ENCODE results near the gene MYO1D.

The MYO1D gene

DNA sequence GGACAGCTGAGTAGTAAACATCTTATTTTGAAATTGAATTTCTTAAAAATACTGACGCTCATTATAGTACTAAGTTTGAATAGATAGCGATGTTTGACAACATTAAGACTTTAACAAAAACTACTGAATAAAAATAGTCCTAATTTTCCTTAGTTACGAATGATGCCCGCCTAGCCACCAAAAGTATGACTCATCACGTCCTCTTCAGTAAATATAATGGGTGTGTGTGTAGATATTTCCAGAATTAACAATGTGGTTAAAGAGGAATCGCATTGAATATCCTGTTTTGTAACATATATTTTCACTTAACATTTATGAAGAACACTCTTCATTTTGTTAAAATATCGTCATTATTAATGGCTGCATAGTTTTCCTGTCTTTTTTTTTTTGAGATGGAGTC, 187.6 kb downstream of the MYO1D start:
- no peaks in the 10 kb centered on the region for H3K9me3 ChIP-seq (ENCODE audit: control insufficient read depth, low read depth, low read length)
- H3K27me3 ChIP-seq (ENCODE audit: control insufficient read depth, insufficient read depth, low read length): no peaks in the 10 kb centered on the region
- H3K4me3 ChIP-seq (ENCODE audit: low read length): no peak overlapping the region
- no peaks in the 10 kb centered on the region for H3K36me3 ChIP-seq (ENCODE audit: control insufficient read depth, low read depth, low read length)
- H3K9ac ChIP-seq (ENCODE audit: low read length): no peak overlapping the region
- H3K4me1 ChIP-seq (ENCODE audit: control insufficient read depth, low read depth, low read length): peaks cover 2% of the 10 kb centered on the region
- H3K27ac ChIP-seq (ENCODE audit: low read length): no peak overlapping the region

DNA sequence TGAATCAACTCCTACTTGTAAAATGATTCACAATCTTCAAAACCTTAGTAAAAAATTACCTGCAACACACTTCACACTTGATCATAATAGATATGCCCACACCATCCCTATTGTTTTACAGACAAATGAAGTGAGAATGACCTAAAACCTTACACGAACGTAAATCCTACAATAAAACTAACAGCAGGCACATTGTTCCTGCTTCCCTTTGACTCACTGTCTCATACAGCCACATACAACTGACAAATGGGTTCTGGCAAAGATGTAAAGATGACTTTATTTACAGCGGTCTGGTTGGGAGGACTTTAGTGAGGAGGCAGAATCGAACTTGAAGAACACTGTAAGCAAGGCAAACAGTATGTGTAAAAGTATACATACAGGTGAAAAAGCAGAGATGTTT, 188.7 kb downstream of the MYO1D start:
- Histone ChIP-seq H3K27ac (ENCODE audit: low read length) (no peak overlapping the region), H3K9ac (ENCODE audit: low read length) (no peak overlapping the region), H3K4me3 (ENCODE audit: low read length) (no peak overlapping the region), H3K27me3 (ENCODE audit: control insufficient read depth, insufficient read depth, low read length) (no peaks in the 10 kb centered on the region), H3K36me3 (ENCODE audit: control insufficient read depth, low read depth, low read length) (no peaks in the 10 kb centered on the region), H3K4me1 (ENCODE audit: control insufficient read depth, low read depth, low read length) (peaks cover 5% of the 10 kb centered on the region), H3K9me3 (ENCODE audit: control insufficient read depth, low read depth, low read length) (no peaks in the 10 kb centered on the region)

GRCh38 chr17:32684087-32684958, 192.6 kb downstream of the MYO1D start:
- Histone ChIP-seq H3K9me3 (ENCODE audit: control insufficient read depth, low read depth, low read length) (no peaks in the 10 kb centered on the region), H3K36me3 (ENCODE audit: control insufficient read depth, low read depth, low read length) (no peaks in the 10 kb centered on the region), H3K9ac (ENCODE audit: low read length) (peak overlapping the region; percentile 40), H3K27me3 (ENCODE audit: control insufficient read depth, insufficient read depth, low read length) (no peaks in the 10 kb centered on the region), H3K4me1 (ENCODE audit: control insufficient read depth, low read depth, low read length) (peaks cover 5% of the 10 kb centered on the region), H3K27ac (ENCODE audit: low read length) (no peak overlapping the region), H3K4me3 (ENCODE audit: low read length) (peak overlapping the region; percentile 22)

GRCh38 chr17:32673964-32674363, 203.0 kb downstream of the MYO1D start:
- no peak overlapping the region for H3K4me3 ChIP-seq (ENCODE audit: low read length)
- no peak overlapping the region for H3K27ac ChIP-seq (ENCODE audit: low read length)
- H3K36me3 ChIP-seq (ENCODE audit: control insufficient read depth, low read depth, low read length): no peaks in the 10 kb centered on the region
- no peaks in the 10 kb centered on the region for H3K4me1 ChIP-seq (ENCODE audit: control insufficient read depth, low read depth, low read length)
- no peaks in the 10 kb centered on the region for H3K9me3 ChIP-seq (ENCODE audit: control insufficient read depth, low read depth, low read length)
- no peaks in the 10 kb centered on the region for H3K27me3 ChIP-seq (ENCODE audit: control insufficient read depth, insufficient read depth, low read length)
- H3K9ac ChIP-seq (ENCODE audit: low read length): no peak overlapping the region

GRCh38 chr17:32672711-32673110, 204.2 kb downstream of the MYO1D start:
- H3K27ac ChIP-seq (ENCODE audit: low read length): no peak overlapping the region
- no peaks in the 10 kb centered on the region for H3K27me3 ChIP-seq (ENCODE audit: control insufficient read depth, insufficient read depth, low read length)
- no peaks in the 10 kb centered on the region for H3K36me3 ChIP-seq (ENCODE audit: control insufficient read depth, low read depth, low read length)
- no peak overlapping the region for H3K4me3 ChIP-seq (ENCODE audit: low read length)
- no peaks in the 10 kb centered on the region for H3K4me1 ChIP-seq (ENCODE audit: control insufficient read depth, low read depth, low read length)
- H3K9me3 ChIP-seq (ENCODE audit: control insufficient read depth, low read depth, low read length): no peaks in the 10 kb centered on the region
- H3K9ac ChIP-seq (ENCODE audit: low read length): no peak overlapping the region

- no peak overlapping the region for H3K27ac ChIP-seq (ENCODE audit: low read length)
- no peak overlapping the region for H3K4me3 ChIP-seq (ENCODE audit: low read length)
- no peaks in the 10 kb centered on the region for H3K27me3 ChIP-seq (ENCODE audit: control insufficient read depth, insufficient read depth, low read length)
- no peaks in the 10 kb centered on the region for H3K36me3 ChIP-seq (ENCODE audit: control insufficient read depth, low read depth, low read length)
- no peaks in the 10 kb centered on the region for H3K9me3 ChIP-seq (ENCODE audit: control insufficient read depth, low read depth, low read length)
- no peak overlapping the region for H3K9ac ChIP-seq (ENCODE audit: low read length)
- H3K4me1 ChIP-seq (ENCODE audit: control insufficient read depth, low read depth, low read length): no peaks in the 10 kb centered on the region
Measured at GRCh38 chr17:32671896-32672295, 205.0 kb downstream of the MYO1D start.

DNA sequence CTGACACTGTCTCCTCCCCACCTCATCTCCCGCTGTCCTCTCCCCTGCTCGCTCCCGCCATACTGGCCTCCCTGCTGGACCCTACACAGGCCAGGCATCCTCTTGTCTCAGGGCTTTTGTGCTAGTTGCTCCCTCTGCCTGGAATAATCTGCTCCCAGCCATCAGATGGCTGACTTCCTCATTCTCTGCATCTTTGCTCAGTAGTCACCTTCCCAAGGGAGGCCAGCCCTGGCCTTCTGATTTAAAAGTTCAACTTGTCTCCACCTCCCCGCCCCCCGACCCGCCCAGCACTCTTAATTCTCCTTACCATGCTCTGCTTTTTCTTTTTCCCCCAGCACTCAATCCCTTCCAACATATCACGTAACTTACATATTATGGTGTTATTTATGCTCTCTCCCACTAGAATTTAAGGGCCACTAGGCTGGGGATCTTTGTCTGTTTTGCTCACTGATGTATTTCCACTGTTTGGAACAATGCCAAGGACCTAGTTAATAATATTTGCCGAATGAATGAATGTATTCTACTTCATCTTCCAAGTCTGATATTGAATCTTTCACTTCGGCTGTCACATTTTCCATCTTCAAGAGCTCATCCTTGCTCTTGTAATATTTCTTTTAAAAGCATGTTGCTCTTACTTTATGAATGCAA, 211.9 kb downstream of the MYO1D start:
- no peaks in the 10 kb centered on the region for H3K27me3 ChIP-seq (ENCODE audit: control insufficient read depth, insufficient read depth, low read length)
- H3K4me3 ChIP-seq (ENCODE audit: low read length): no peak overlapping the region
- no peaks in the 10 kb centered on the region for H3K9me3 ChIP-seq (ENCODE audit: control insufficient read depth, low read depth, low read length)
- no peaks in the 10 kb centered on the region for H3K4me1 ChIP-seq (ENCODE audit: control insufficient read depth, low read depth, low read length)
- no peak overlapping the region for H3K27ac ChIP-seq (ENCODE audit: low read length)
- no peaks in the 10 kb centered on the region for H3K36me3 ChIP-seq (ENCODE audit: control insufficient read depth, low read depth, low read length)
- H3K9ac ChIP-seq (ENCODE audit: low read length): no peak overlapping the region

GRCh38 chr17:32660496-32660985, 216.4 kb downstream of the MYO1D start:
- no peaks in the 10 kb centered on the region for H3K36me3 ChIP-seq (ENCODE audit: control insufficient read depth, low read depth, low read length)
- no peaks in the 10 kb centered on the region for H3K27me3 ChIP-seq (ENCODE audit: control insufficient read depth, insufficient read depth, low read length)
- H3K4me3 ChIP-seq (ENCODE audit: low read length): no peak overlapping the region
- H3K27ac ChIP-seq (ENCODE audit: low read length): no peak overlapping the region
- H3K9me3 ChIP-seq (ENCODE audit: control insufficient read depth, low read depth, low read length): no peaks in the 10 kb centered on the region
- H3K9ac ChIP-seq (ENCODE audit: low read length): no peak overlapping the region
- H3K4me1 ChIP-seq (ENCODE audit: control insufficient read depth, low read depth, low read length): no peaks in the 10 kb centered on the region

DNA sequence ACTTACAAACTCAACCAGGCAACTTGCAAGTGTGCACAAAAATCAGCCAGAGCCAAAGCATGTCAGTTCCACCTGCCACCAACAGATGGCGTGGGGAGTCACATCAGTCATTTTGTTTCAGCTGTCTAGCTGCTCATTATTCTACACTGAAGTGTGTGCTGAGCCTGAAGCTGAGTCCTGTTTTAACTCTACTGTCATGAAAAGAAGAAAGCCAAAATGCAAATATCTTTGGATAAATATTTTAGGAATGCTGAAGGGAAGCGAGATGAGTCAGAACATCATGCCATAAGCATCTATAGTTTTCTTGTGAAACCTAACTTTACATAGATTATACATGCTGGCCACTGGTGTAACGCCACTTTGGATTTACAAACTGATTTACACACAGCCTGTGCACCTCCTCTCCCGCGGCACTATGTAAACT, 217.5 kb downstream of the MYO1D start:
- Histone ChIP-seq H3K4me1 (ENCODE audit: control insufficient read depth, low read depth, low read length) (no peaks in the 10 kb centered on the region), H3K27me3 (ENCODE audit: control insufficient read depth, insufficient read depth, low read length) (no peaks in the 10 kb centered on the region), H3K4me3 (ENCODE audit: low read length) (no peak overlapping the region), H3K27ac (ENCODE audit: low read length) (no peak overlapping the region), H3K9me3 (ENCODE audit: control insufficient read depth, low read depth, low read length) (no peaks in the 10 kb centered on the region), H3K9ac (ENCODE audit: low read length) (no peak overlapping the region), H3K36me3 (ENCODE audit: control insufficient read depth, low read depth, low read length) (no peaks in the 10 kb centered on the region)

DNA sequence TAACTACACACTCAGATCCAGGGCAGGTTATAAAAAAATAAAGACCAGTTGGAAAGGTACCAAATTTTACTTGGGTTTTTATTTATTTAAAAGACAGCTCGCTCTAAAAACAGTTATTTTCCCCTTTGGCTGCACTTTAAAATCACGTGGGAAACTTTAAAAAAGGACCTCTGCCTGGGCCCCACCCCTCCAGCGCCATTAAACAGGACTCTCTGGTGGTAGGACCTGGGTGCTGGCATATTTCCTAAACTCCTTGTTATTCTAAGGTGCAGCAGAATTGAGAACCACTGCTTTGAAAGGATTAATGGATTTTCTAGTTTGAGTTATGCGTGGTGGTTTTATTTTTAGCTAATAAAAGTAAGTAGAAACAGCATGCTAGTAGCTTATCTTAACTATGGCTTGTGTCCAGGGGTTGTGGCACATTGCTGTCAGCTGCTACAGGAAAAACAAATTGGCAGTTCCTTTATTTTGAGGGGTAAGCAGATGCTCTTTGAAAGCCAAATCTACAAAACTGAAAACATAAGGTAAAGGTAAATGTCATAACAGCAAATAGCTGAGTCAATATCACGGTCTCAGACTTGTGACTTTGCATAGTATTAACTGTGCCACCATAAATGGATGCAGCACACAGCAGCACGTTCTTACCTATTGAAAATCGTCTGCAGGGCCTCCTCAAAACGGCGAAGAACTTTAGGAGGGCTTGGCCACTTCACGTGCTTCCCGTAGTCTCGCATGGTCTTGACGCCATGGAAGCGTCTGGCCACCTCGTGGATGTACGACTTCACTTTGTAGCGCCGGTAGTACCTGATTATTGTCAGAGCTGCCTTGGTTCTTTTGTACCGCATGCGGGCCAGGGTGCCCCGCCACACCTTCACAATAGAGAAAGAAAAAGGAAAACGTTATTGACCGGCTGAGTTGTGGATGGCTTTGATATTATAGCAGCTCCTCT, 218.2 kb downstream of the MYO1D start:
- no peak overlapping the region for H3K27ac ChIP-seq (ENCODE audit: low read length)
- no peaks in the 10 kb centered on the region for H3K27me3 ChIP-seq (ENCODE audit: control insufficient read depth, insufficient read depth, low read length)
- no peak overlapping the region for H3K4me3 ChIP-seq (ENCODE audit: low read length)
- peaks cover under 1% of the 10 kb centered on the region for H3K36me3 ChIP-seq (ENCODE audit: control insufficient read depth, low read depth, low read length)
- H3K9me3 ChIP-seq (ENCODE audit: control insufficient read depth, low read depth, low read length): no peaks in the 10 kb centered on the region
- H3K9ac ChIP-seq (ENCODE audit: low read length): no peak overlapping the region
- no peaks in the 10 kb centered on the region for H3K4me1 ChIP-seq (ENCODE audit: control insufficient read depth, low read depth, low read length)

- Histone ChIP-seq H3K9ac (ENCODE audit: low read length) (no peak overlapping the region), H3K27me3 (ENCODE audit: control insufficient read depth, insufficient read depth, low read length) (no peaks in the 10 kb centered on the region), H3K27ac (ENCODE audit: low read length) (no peak overlapping the region), H3K4me1 (ENCODE audit: control insufficient read depth, low read depth, low read length) (no peaks in the 10 kb centered on the region), H3K9me3 (ENCODE audit: control insufficient read depth, low read depth, low read length) (no peaks in the 10 kb centered on the region), H3K4me3 (ENCODE audit: low read length) (no peak overlapping the region), H3K36me3 (ENCODE audit: control insufficient read depth, low read depth, low read length) (peaks cover 3% of the 10 kb centered on the region)
Measured at GRCh38 chr17:32656886-32657285, 220.0 kb downstream of the MYO1D start.
